A673 (cell line): ENCODE data around the gene IGFBPL1. TPM values are rescaled to one million over a fixed set of nuclear protein-coding genes. Genes with fewer than 3 reads are reported as not detected.
"Not testable (repeated sequence)": the region's sequence is repeated elsewhere in the genome, so short reads cannot be mapped to it uniquely, and the experiment has no call there.

Source experiments
- BruUV-seq: library from RNA; stranded (reverse); fragments of 400-500 nt; replicated peaks from 2 replicates; lab custom pipeline; 2021; lab: Mats Ljungman, UMichigan
- CTCF ChIA-PET: fragments of 300-600 bp; sonication (Branson Sonifier 250); formaldehyde crosslinking; loops from one replicate; lab custom pipeline; 2022; ENCODE audit warnings: antibody characterized with exemption; lab: Charles Lee
- POLR2A ChIA-PET: fragments of 300-600 bp; sonication (Branson Sonifier 250); formaldehyde crosslinking; loops from one replicate; lab custom pipeline; 2022; ENCODE audit warnings: antibody characterized with exemption; ENCODE audit not compliant: low non-redundant PET; lab: Charles Lee
- DNase-seq: peaks from one replicate; pipeline ENCODE4 v3.0.0-alpha.2; 2015; ENCODE audit warnings: low spot score
- H3K27ac ChIP-seq: fragments of 200-600 bp; sonication (generic); 2 replicates; pipeline ENCODE4 v1.5.1; 2016; ENCODE audit warnings: mixed run types, low read depth, mild to moderate bottlenecking, mixed read lengths, antibody characterized with exemption, low read length; ENCODE audit not compliant: poor library complexity, severe bottlenecking
- H3K27me3 ChIP-seq: fragments of 200-600 bp; sonication (generic); replicated peaks from 2 replicates; pipeline ENCODE4 v1.6.1; 2017; ENCODE audit warnings: mixed run types, low read depth, mild to moderate bottlenecking, mixed read lengths, antibody characterized with exemption, low read length; ENCODE audit not compliant: insufficient read depth, poor library complexity
- H3K36me3 ChIP-seq: fragments of 200-600 bp; sonication (generic); 2 replicates; pipeline ENCODE4 v1.6.1; 2016; ENCODE audit warnings: mixed run types, mild to moderate bottlenecking, mixed read lengths, antibody characterized with exemption, low read length; ENCODE audit not compliant: insufficient read depth, poor library complexity, severe bottlenecking
- H3K4me1 ChIP-seq: fragments of 200-600 bp; sonication (generic); 2 replicates; pipeline ENCODE4 v1.6.1; 2017; ENCODE audit warnings: mixed run types, mild to moderate bottlenecking, mixed read lengths, antibody characterized with exemption, low read length; ENCODE audit not compliant: insufficient read depth, poor library complexity, severe bottlenecking
- H3K4me3 ChIP-seq: fragments of 200-600 bp; sonication (generic); 2 replicates; pipeline ENCODE4 v1.5.1; 2016; ENCODE audit warnings: low read depth, mixed run types, mild to moderate bottlenecking, mixed read lengths, low read length; ENCODE audit not compliant: poor library complexity, severe bottlenecking
- H3K9me3 ChIP-seq: fragments of 200-600 bp; sonication (generic); 2 replicates; pipeline ENCODE4 v1.6.1; 2016; ENCODE audit warnings: mixed run types, low read depth, mild to moderate bottlenecking, mixed read lengths, antibody characterized with exemption, low read length; ENCODE audit not compliant: poor library complexity, severe bottlenecking
- EZH2 ChIP-seq: fragments of 200-600 bp; sonication (generic); IDR thresholded peaks from 2 replicates; pipeline ENCODE4 v1.6.1; 2017; ENCODE audit warnings: borderline replicate concordance, low read depth, mild to moderate bottlenecking, mixed read lengths, antibody characterized with exemption, low read length; ENCODE audit not compliant: poor library complexity, severe bottlenecking
- intact Hi-C: fragments of 100-400 bp; cut with micrococcal nuclease; formaldehyde crosslinking; loops from one replicate; pipeline ENCODE4 v1.10.0; 2022; ENCODE audit not compliant: unreplicated experiment
- total RNA-seq: library from RNA; stranded (reverse); gene quantifications from 2 replicates; pipeline ENCODE4 v1.2.3, GENCODE V29; 2021
- TF ChIP-seq, protein P1 (sequence below): fragments of 300-800, 200-600 bp; sonication (generic); conservative IDR thresholded peaks from 2 replicates; pipeline ENCODE4 v1.5.1; 2017; ENCODE audit warnings: low read depth, mild to moderate bottlenecking, antibody characterized with exemption, low read length, moderate library complexity, mixed read lengths

Gene IGFBPL1
- total RNA-seq, 1 experiment from 2014 or later = 0.90 TPM

DNA sequence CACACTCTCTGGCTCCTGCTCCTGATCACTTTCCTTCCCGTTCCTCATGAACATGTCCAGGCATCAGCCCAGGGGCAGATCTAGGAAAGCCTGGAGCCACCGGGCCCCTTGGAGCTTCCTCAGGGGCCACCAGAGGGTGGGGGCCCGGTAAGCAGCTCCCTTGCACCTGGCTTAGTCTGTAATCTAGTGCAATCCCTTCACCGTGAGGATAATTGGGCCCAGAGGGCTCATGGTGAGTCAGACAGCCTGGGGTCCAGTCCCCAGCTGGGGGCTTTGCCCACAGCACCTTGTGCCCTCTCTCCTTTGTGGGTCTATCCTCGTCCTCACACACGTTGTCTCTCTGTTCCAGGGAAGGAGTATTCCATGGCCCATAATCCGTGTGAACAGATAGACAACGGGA lies 42.1 kb downstream of the IGFBPL1 start:
- Histone ChIP-seq H3K4me1 (peaks cover 4% of the 10 kb centered on the region), H3K9me3 (no peaks in the 10 kb centered on the region), H3K27ac (no peak overlapping the region), H3K27me3 (no peaks in the 10 kb centered on the region), H3K36me3 (no peaks in the 10 kb centered on the region), H3K4me3 (no peak overlapping the region)
- ChIA-PET CTCF (no interaction called here), POLR2A (no interaction called here)
- TF ChIP-seq EZH2 = no peak
- TF ChIP-seq, protein P1, sequence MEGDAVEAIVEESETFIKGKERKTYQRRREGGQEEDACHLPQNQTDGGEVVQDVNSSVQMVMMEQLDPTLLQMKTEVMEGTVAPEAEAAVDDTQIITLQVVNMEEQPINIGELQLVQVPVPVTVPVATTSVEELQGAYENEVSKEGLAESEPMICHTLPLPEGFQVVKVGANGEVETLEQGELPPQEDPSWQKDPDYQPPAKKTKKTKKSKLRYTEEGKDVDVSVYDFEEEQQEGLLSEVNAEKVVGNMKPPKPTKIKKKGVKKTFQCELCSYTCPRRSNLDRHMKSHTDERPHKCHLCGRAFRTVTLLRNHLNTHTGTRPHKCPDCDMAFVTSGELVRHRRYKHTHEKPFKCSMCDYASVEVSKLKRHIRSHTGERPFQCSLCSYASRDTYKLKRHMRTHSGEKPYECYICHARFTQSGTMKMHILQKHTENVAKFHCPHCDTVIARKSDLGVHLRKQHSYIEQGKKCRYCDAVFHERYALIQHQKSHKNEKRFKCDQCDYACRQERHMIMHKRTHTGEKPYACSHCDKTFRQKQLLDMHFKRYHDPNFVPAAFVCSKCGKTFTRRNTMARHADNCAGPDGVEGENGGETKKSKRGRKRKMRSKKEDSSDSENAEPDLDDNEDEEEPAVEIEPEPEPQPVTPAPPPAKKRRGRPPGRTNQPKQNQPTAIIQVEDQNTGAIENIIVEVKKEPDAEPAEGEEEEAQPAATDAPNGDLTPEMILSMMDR = no peak
- BruUV-seq = no TSS peak
- no peak for DNase-seq
- intact Hi-C loops = no loop called here

- no peaks in the 10 kb centered on the region for H3K4me1 ChIP-seq
- no peak for TF ChIP-seq EZH2
- TF ChIP-seq, protein P1 = no peak
- no peaks in the 10 kb centered on the region for H3K36me3 ChIP-seq
- no peak overlapping the region for H3K27ac ChIP-seq
- intact Hi-C loops = no loop called here
- BruUV-seq = no TSS peak
- POLR2A ChIA-PET = no interaction called here
- CTCF ChIA-PET = no interaction called here
- no peak for DNase-seq
- H3K4me3 ChIP-seq = no peak overlapping the region
- H3K27me3 ChIP-seq = no peaks in the 10 kb centered on the region
- H3K9me3 ChIP-seq = no peaks in the 10 kb centered on the region
Measured at GRCh38 chr9:38380872-38381534, 43.3 kb downstream of the IGFBPL1 start.

DNA sequence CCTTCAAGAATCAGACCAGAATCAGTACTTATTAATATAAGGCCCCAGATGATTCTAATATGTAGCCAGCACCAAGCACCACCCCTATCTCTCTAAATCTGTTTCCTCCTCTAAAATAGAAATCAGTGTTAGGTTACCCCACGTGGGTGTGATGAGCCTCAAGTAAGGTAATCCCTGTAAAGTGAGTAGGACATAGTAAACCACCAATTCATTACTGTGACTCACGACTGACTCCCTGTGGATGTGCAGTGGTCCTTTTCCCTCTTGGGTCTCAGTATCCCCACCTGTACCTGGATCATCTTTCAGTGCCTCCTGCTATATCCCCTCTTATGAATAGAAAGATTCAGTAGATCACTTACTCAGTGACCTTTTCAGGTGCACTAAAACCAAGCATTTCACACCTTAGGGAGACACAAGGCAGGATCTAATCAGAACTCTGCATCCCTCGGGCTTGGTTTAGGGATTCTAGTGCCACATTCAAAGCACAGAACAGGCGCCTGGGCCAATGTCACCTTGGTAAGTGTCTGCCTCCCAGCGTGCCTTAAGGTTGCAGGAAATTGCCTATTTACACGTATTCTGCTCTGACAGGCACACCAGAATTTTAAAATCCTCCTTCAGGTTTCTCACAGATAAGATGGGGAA lies 43.9 kb downstream of the IGFBPL1 start:
- Histone ChIP-seq H3K36me3 (no peaks in the 10 kb centered on the region), H3K27me3 (no peaks in the 10 kb centered on the region), H3K4me3 (no peak overlapping the region), H3K27ac (no peak overlapping the region), H3K9me3 (no peaks in the 10 kb centered on the region), H3K4me1 (no peaks in the 10 kb centered on the region)
- TF ChIP-seq EZH2 = no peak
- TF ChIP-seq, protein P1 = no peak
- no peak for DNase-seq
- CTCF ChIA-PET = no interaction called here
- POLR2A ChIA-PET = no interaction called here
- no TSS peak for BruUV-seq
- intact Hi-C loops = no loop called here

DNA sequence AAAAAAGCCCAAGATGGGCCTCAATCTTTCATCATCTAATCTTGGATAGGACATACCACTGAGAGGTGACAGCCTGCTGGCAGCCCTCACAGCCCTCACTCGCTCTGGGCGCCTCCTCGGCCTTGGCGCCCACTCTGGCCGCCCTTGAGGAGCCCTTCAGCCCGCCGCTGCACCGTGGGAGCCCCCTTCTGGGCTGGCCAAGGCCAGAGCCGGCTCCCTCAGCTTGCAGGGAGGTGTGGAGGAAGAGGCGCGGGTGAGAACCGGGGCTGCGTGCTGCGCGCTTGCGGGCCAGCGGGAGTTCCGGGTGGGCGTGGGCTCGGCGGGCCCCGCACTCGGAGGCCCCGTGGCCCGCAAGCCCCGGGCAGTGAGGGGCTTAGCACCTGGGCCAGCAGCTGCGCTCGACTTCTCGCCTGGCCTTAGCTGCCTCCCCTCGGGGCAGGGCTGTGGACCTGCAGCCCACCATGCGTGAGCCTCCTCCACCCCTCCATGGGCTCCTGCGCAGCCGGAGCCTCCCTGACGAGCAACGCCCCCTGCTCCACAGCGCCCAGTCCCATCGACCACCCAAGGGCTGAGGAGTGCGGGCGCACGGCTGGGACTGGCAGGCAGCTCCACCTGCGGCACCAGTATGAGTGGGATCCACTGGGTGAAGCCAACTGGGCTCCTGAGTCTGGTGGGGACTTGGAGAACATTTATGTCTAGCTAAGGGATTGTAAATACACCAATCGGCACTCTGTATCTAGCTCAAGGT lies 46.7 kb downstream of the IGFBPL1 start:
- CTCF ChIA-PET = not testable (repeated sequence)

More for the DNA sequence above, 46.7 kb downstream of the IGFBPL1 start:
- POLR2A ChIA-PET, H3K36me3 ChIP-seq, H3K4me1 ChIP-seq, H3K4me3 ChIP-seq, BruUV-seq, DNase-seq, H3K27me3 ChIP-seq, H3K27ac ChIP-seq, intact Hi-C loops, H3K9me3 ChIP-seq: not testable (repeated sequence)
